Naive B cell (primary cell): ENCODE measurements around the gene ACTR5. TPM values are rescaled to one million over a fixed set of nuclear protein-coding genes. Genes with fewer than 3 reads are reported as not detected.

ENCODE experiments used
- ATAC-seq, 2 donors: fragments of 150-1000 bp; cut with Tn5 transposase; 2 replicates each; pipeline ENCODE4 v1.10.0; 2021; ENCODE audit warnings: low read depth in 2 of 2, mild to moderate bottlenecking in 2 of 2, moderate library complexity in 2 of 2
- DNase-seq: peaks from one replicate; pipeline ENCODE4 v3.0.0; 2022
- H3K27ac Mint-ChIP-seq, 6 donors: one replicate each; pipeline ENCODE4 v1.8.0; 2020 to 2022; ENCODE audit warnings: mild to moderate bottlenecking in 6 of 6, mixed read lengths in 6 of 6, moderate library complexity in 5 of 6, inconsistent platforms in 2 of 6
- H3K27me3 Mint-ChIP-seq, 3 donors: one replicate each; pipeline ENCODE4 v1.8.0; 2021 to 2022; ENCODE audit warnings: mixed read lengths in 3 of 3, mild to moderate bottlenecking in 1 of 3
- H3K36me3 Mint-ChIP-seq, 2 donors: one replicate each; pipeline ENCODE4 v1.8.0; 2020 to 2022; ENCODE audit warnings: mixed read lengths in 2 of 2, inconsistent platforms in 1 of 2, mild to moderate bottlenecking in 1 of 2
- H3K4me1 Mint-ChIP-seq, 3 donors: one replicate each; pipeline ENCODE4 v1.8.0; 2020 to 2022; ENCODE audit warnings: mixed read lengths in 3 of 3, inconsistent platforms in 1 of 3, mild to moderate bottlenecking in 1 of 3, moderate library complexity in 1 of 3
- H3K4me3 Mint-ChIP-seq, 8 donors: one replicate each; pipeline ENCODE4 v1.8.0; 2020 to 2022; ENCODE audit warnings: mild to moderate bottlenecking in 8 of 8, mixed read lengths in 8 of 8, moderate library complexity in 8 of 8, inconsistent platforms in 2 of 8
- H3K9me3 Mint-ChIP-seq, 7 donors: one replicate each; pipeline ENCODE4 v1.8.0; 2020 to 2022; ENCODE audit warnings: mixed read lengths in 7 of 7, mild to moderate bottlenecking in 5 of 7, inconsistent platforms in 2 of 7, moderate library complexity in 1 of 7
- polyA plus RNA-seq, 6 donors: library from polyadenylated mRNA; unstranded; fragments of 300-500 nt; fragmentation: Illumina TruSeq; gene quantifications; one replicate each; pipeline ENCODE4 v1.2.3, GENCODE V29; 2021; ENCODE audit warnings: low read depth in 6 of 6

The ACTR5 gene
- polyA plus RNA-seq, 6 donors from 2014 or later: 3.5 to 9.6 (median 7.7) TPM

- ATAC-seq (no peak), DNase-seq (no peak)
- Mint-ChIP-seq H3K27ac (peak overlapping the region; percentile 57 to 92 (median 72)), H3K27me3 (no peaks in the 10 kb centered on the region), H3K9me3 (peaks cover 4 to 12% (median 8%) of the 10 kb centered on the region in 7 donors), H3K4me3 (peak overlapping the region in 4 of 8 donors; percentile 12 to 59 (median 42)), H3K36me3 (peaks cover 34 to 35% of the 10 kb centered on the region in 2 donors), H3K4me1 (peaks cover 54 to 85% (median 73%) of the 10 kb centered on the region in 3 donors)
Observed at GRCh38 chr20:38818113-38819065, 70.1 kb downstream of the ACTR5 start.

Other genes starting within 250 kb of the ACTR5 start
- gene ADIG, start 167.3 kb upstream of the ACTR5 start, polyA plus RNA-seq: not detected
- not detected for gene ARHGAP40, start 146.7 kb upstream of the ACTR5 start, polyA plus RNA-seq
- gene SLC32A1, start 24.0 kb upstream of the ACTR5 start, polyA plus RNA-seq: not detected
- 10 to 100 TPM; 22.1 to 54.6 (median 38.4) TPM for gene PPP1R16B, start 57.2 kb downstream of the ACTR5 start, polyA plus RNA-seq
- gene FAM83D, start 178.0 kb downstream of the ACTR5 start, polyA plus RNA-seq: under 1 TPM in 5 of 6 donors, not detected in 1; 0.12 to 0.56 (median 0.26) TPM
- gene DHX35, start 213.9 kb downstream of the ACTR5 start, polyA plus RNA-seq: 1 to 10 TPM; 2.2 to 7.4 (median 4.7) TPM